Osteoblast (primary cell): Measurements from ENCODE around the gene SMG5. TPM values are rescaled to one million over a fixed set of nuclear protein-coding genes. Genes with fewer than 3 reads are reported as not detected.

Experiments used
- DNase-seq: peaks from one replicate; pipeline ENCODE4 v3.0.0; 2011; ENCODE audit warnings: low spot score, mixed read lengths; ENCODE audit not compliant: insufficient read length; ENCODE audit errors: missing footprints
- H2AFZ ChIP-seq: 2 replicates; pipeline ENCODE4 v1.6.0; 2011; ENCODE audit warnings: mild to moderate bottlenecking, low read length
- H3K27ac ChIP-seq: 2 replicates; pipeline ENCODE4 v1.5.1; 2011; ENCODE audit warnings: mild to moderate bottlenecking, low read depth, low read length, moderate library complexity
- H3K27me3 ChIP-seq: 2 replicates; pipeline ENCODE4 v1.6.0; 2012; ENCODE audit warnings: mild to moderate bottlenecking, control low read depth, inconsistent platforms, low read length, moderate library complexity; ENCODE audit not compliant: insufficient read depth
- H3K36me3 ChIP-seq: 2 replicates; pipeline ENCODE4 v1.5.1; 2011; ENCODE audit warnings: mild to moderate bottlenecking, low read length, control low read depth, moderate library complexity; ENCODE audit not compliant: insufficient read depth
- H3K4me1 ChIP-seq: 2 replicates; pipeline ENCODE4 v1.5.1; 2011; ENCODE audit warnings: mild to moderate bottlenecking, low read length, control low read depth, moderate library complexity; ENCODE audit not compliant: insufficient read depth
- H3K4me2 ChIP-seq: 2 replicates; pipeline ENCODE4 v1.6.0; 2011; ENCODE audit warnings: mild to moderate bottlenecking, low read length; ENCODE audit not compliant: insufficient read depth
- H3K4me3 ChIP-seq: fragments of 200-600 bp; sonication (generic); 3 replicates; pipeline ENCODE4 v1.5.1; 2012; ENCODE audit warnings: mild to moderate bottlenecking, low read length, inconsistent platforms; ENCODE audit not compliant: insufficient read depth
- H3K79me2 ChIP-seq: 2 replicates; pipeline ENCODE4 v1.6.0; 2012; ENCODE audit warnings: mild to moderate bottlenecking, low read length, control low read depth, inconsistent platforms; ENCODE audit not compliant: insufficient read depth
- H3K9me3 ChIP-seq: 2 replicates; pipeline ENCODE4 v1.5.1; 2011; ENCODE audit warnings: low read depth, low read length, control low read depth
- H4K20me1 ChIP-seq: 2 replicates; pipeline ENCODE4 v1.6.0; 2012; ENCODE audit warnings: mild to moderate bottlenecking, low read length, control low read depth; ENCODE audit not compliant: insufficient read depth
- total RNA-seq: library from RNA; depleted of rRNA; stranded (reverse); fragments of >200 nt; gene quantifications from 2 replicates; pipeline ENCODE4 v1.2.3, GENCODE V29; 2012
- TF ChIP-seq, protein P1 (sequence below): IDR thresholded peaks from 2 replicates; pipeline ENCODE4 v1.5.1; 2011; ENCODE audit warnings: mild to moderate bottlenecking, low read depth, low read length, moderate library complexity; ENCODE audit errors: extremely low read depth

The SMG5 gene
- total RNA-seq, 1 donor = 50.7 TPM

DNA sequence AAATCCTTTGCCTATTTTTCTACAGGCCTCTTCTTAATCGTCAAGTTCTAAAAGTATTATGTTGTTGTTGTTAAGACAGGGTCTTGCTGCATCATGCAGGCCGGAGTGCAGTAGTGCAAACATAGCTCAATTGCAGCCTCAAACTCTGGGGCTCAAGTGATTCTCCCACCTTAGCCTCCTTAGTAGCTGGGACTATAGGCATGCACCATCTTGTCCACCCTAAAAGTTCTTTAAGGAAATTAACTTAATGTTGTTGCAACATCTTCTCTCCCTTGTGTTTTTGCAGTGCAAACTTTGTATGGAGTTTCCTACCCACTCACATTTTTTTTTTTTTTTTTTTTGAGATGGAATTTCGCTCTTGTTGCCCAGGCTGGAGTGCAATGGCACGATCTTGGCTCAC lies 20.6 kb upstream of the SMG5 start:
- H3K36me3 ChIP-seq = peaks cover 13% of the 10 kb centered on the region
- no peak overlapping the region for H2AFZ ChIP-seq
- peaks cover 2% of the 10 kb centered on the region for H4K20me1 ChIP-seq
- H3K9me3 ChIP-seq = no peaks in the 10 kb centered on the region
- no peak overlapping the region for H3K27ac ChIP-seq
- H3K4me1 ChIP-seq = peaks cover 3% of the 10 kb centered on the region
- H3K79me2 ChIP-seq = peaks cover 3% of the 10 kb centered on the region
- no peak for DNase-seq
- H3K27me3 ChIP-seq = no peaks in the 10 kb centered on the region
- no peak overlapping the region for H3K4me3 ChIP-seq
- no peak overlapping the region for H3K4me2 ChIP-seq
- TF ChIP-seq, protein P1, sequence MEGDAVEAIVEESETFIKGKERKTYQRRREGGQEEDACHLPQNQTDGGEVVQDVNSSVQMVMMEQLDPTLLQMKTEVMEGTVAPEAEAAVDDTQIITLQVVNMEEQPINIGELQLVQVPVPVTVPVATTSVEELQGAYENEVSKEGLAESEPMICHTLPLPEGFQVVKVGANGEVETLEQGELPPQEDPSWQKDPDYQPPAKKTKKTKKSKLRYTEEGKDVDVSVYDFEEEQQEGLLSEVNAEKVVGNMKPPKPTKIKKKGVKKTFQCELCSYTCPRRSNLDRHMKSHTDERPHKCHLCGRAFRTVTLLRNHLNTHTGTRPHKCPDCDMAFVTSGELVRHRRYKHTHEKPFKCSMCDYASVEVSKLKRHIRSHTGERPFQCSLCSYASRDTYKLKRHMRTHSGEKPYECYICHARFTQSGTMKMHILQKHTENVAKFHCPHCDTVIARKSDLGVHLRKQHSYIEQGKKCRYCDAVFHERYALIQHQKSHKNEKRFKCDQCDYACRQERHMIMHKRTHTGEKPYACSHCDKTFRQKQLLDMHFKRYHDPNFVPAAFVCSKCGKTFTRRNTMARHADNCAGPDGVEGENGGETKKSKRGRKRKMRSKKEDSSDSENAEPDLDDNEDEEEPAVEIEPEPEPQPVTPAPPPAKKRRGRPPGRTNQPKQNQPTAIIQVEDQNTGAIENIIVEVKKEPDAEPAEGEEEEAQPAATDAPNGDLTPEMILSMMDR = no peak

DNA sequence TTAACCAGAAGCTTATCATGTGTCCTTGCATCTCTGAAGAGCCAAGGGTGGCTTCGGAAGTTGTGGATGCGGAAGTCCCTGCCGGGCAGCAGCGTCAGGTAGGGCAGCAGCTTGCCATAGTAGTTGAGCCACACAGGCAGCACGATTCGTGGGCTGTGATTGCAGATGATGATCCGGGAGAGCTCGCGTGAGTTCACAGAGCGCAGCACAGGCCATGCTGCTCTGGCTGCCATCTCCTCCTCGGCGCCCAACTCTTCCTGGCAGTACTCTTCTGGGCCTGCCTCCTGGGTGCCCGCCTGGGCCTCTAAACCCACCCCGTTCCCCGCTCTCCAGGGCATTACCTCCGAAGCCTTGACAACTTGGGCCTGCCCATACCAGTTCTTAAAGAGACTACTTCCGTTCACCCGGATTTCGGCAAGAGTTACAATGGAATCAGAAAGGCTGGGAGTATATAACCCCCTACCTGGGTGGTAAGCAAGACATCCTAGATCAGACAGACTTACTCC lies 16.3 kb upstream of the SMG5 start, which contains the start of gene VHLL:
VHLL (minus strand) TSS at position 456 of the 506 bp plus-strand sequence; CDS start at position 338, 118 bp downstream.
- Histone ChIP-seq H4K20me1 (no peaks in the 10 kb centered on the region), H3K27me3 (no peaks in the 10 kb centered on the region), H3K9me3 (no peaks in the 10 kb centered on the region), H3K36me3 (no peaks in the 10 kb centered on the region), H2AFZ (no peak within 1 kb of the TSS), H3K79me2 (peaks cover 19% of the 10 kb centered on the region), H3K4me2 (no peak within 1 kb of the TSS), H3K4me1 (peaks cover 13% of the 10 kb centered on the region), H3K4me3 (no peak within 1 kb of the TSS), H3K27ac (no peak within 1 kb of the TSS)
- TF ChIP-seq, protein P1 = no peak
- DNase-seq = no peak

- Histone ChIP-seq H3K4me1 (peaks cover 24% of the 10 kb centered on the region), H2AFZ (peak within 1 kb of the TSS; percentile 93), H3K79me2 (peaks cover 32% of the 10 kb centered on the region), H3K27me3 (no peaks in the 10 kb centered on the region), H3K36me3 (peaks cover 7% of the 10 kb centered on the region), H3K27ac (peak within 1 kb of the TSS; percentile 56), H4K20me1 (no peaks in the 10 kb centered on the region), H3K4me2 (peak within 1 kb of the TSS; percentile 86), H3K4me3 (peak within 1 kb of the TSS; percentile 89), H3K9me3 (no peaks in the 10 kb centered on the region)
- TF ChIP-seq, protein P1 = no peak
- DNase-seq = peak; percentile 94
These were observed 12.8 kb upstream of the SMG5 start, which contains the start of gene GLMP for GRCh38 chr1:156295391-156295947. GLMP (minus strand) TSS chr1:156295679; CDS start chr1:156295645, 34 bp downstream.

GRCh38 chr1:156293895-156294294 lies 11.3 kb upstream of the SMG5 start:
- TF ChIP-seq, protein P1 = no peak
- H4K20me1 ChIP-seq = no peaks in the 10 kb centered on the region
- no peak overlapping the region for H2AFZ ChIP-seq
- H3K36me3 ChIP-seq = peaks cover 13% of the 10 kb centered on the region
- no peaks in the 10 kb centered on the region for H3K9me3 ChIP-seq
- H3K4me2 ChIP-seq = no peak overlapping the region
- no peaks in the 10 kb centered on the region for H3K27me3 ChIP-seq
- DNase-seq = no peak
- no peak overlapping the region for H3K4me3 ChIP-seq
- peaks cover 24% of the 10 kb centered on the region for H3K4me1 ChIP-seq
- H3K79me2 ChIP-seq = peaks cover 32% of the 10 kb centered on the region
- no peak overlapping the region for H3K27ac ChIP-seq
